Posterior vena cava (tissue), 2 donors: Measurements from ENCODE around the gene NPPB. TPM values are rescaled to one million over a fixed set of nuclear protein-coding genes. Genes with fewer than 3 reads are reported as not detected.
A peak's percentile ranks its signal among the peaks of the same experiment; 100 is the strongest.
"Not testable (repeated sequence)": the region's sequence is repeated elsewhere in the genome, so short reads cannot be mapped to it uniquely, and the experiment has no call there.

Experiments used
- DNase-seq: peaks from one replicate; pipeline ENCODE4 v3.0.0-alpha.2; 2020; ENCODE audit warnings: low spot score
- intact Hi-C, 2 donors: fragments of 100-400 bp; cut with DNase I; formaldehyde crosslinking; loops; one replicate each; pipeline versions ENCODE4 v1.14.1 to v1.14.2; 2022 to 2023
- long read RNA-seq, 2 donors: library from polyadenylated mRNA; unstranded; transcript quantifications; one replicate each; pipeline ENCODE4 v2.0.0, GENCODE V29; 2020 to 2021
- total RNA-seq, 2 donors: library from RNA; stranded (reverse); fragmentation: NEBNext Ultra II Directional; extraction: Animal tissue kit (Norgen Biotek cat#: 25700); gene quantifications; one replicate each; pipeline ENCODE4 v1.2.1, GENCODE V29; 2021
- donor health status: DM: yes; HTN: yes; CAD: no.
- donor health status: DM: yes; HTN: yes; CAD: no.

The NPPB gene
- not detected for total RNA-seq
- long read RNA-seq, donor 1, partial matches to known transcripts, result 0 of 1 reads
- long read RNA-seq, donor 1, other reads (novel, unspliced or antisense), result 0 of 1 reads
- long read RNA-seq, donor 2, result 0 reads

- no peak for DNase-seq
Observed at GRCh38 chr1:11858613-11858967, at the start of gene NPPB. Gene NPPB (minus strand): TSS chr1:11858945. CDS start chr1:11858833, 112 bp downstream.

GRCh38 chr1:11908095-11908675 is 49.4 kb upstream of the NPPB start:
- no peak for DNase-seq
- intact Hi-C loops, result no loop called here

More at GRCh38 chr1:11858613-11858967, at the start of gene NPPB:
- intact Hi-C loops, result no loop called here

GRCh38 chr1:11907275-11908094 is 48.7 kb upstream of the NPPB start:
- DNase-seq, result peak; percentile 97
- intact Hi-C loops, result no loop called here

GRCh38 chr1:11906870-11907269 is 48.1 kb upstream of the NPPB start:
- DNase-seq, result no peak
- intact Hi-C loops, result no loop called here

- DNase-seq, result no peak
- intact Hi-C loops, result no loop called here
Observed at GRCh38 chr1:11904978-11905377, 46.2 kb upstream of the NPPB start.

- DNase-seq, intact Hi-C loops: not testable (repeated sequence)
Observed at GRCh38 chr1:11904156-11904555, 45.4 kb upstream of the NPPB start.

- intact Hi-C loops, result no loop called here
- DNase-seq, result no peak
Observed at GRCh38 chr1:11903210-11903609, 44.5 kb upstream of the NPPB start.

- intact Hi-C loops, DNase-seq: not testable (repeated sequence)
Observed at GRCh38 chr1:11901446-11901845, 42.7 kb upstream of the NPPB start.

GRCh38 chr1:11898831-11899467 is 40.2 kb upstream of the NPPB start:
- intact Hi-C loops, result loop anchor here in 1 of 2 donors (10.0 kb wide), 1 partner anchor 54 kb away; the partner anchor contains the start of gene NPPA
- no peak for DNase-seq

- intact Hi-C loops, result loop anchor here in 1 of 2 donors (10.0 kb wide), 1 partner anchor 53 kb away; the partner anchor contains the start of gene NPPA
- no peak for DNase-seq
Observed at GRCh38 chr1:11898086-11898785, 39.5 kb upstream of the NPPB start.

GRCh38 chr1:11894501-11894900 is 35.8 kb upstream of the NPPB start:
- DNase-seq, result not testable (repeated sequence)
- intact Hi-C loops, result loop anchor here (5.0 to 10.0 kb wide), 2 partner anchors 50 to 57 kb away; partner anchors contain the start of gene NPPA (in 1 of the 2)

- intact Hi-C loops, result loop anchor here (5.0 to 10.0 kb wide), 2 partner anchors 49 to 57 kb away; partner anchors contain the start of gene NPPA (in 1 of the 2)
- DNase-seq, result no peak
Observed at GRCh38 chr1:11893907-11894251, 35.1 kb upstream of the NPPB start.

- no peak for DNase-seq
- intact Hi-C loops, result loop anchor here (5.0 to 10.0 kb wide), 2 partner anchors 47 to 54 kb away; partner anchors contain the start of gene NPPA (in 1 of the 2)
Observed at GRCh38 chr1:11891433-11892186, 32.9 kb upstream of the NPPB start.

- intact Hi-C loops, result no loop called here
- DNase-seq, result no peak
Observed at GRCh38 chr1:11888877-11889208, 30.1 kb upstream of the NPPB start.

GRCh38 chr1:11888206-11888876 is 29.6 kb upstream of the NPPB start:
- intact Hi-C loops, result no loop called here
- DNase-seq, result no peak

- intact Hi-C loops, result no loop called here
Observed at GRCh38 chr1:11887666-11888007, 28.9 kb upstream of the NPPB start.

GRCh38 chr1:11886986-11887665 is 28.4 kb upstream of the NPPB start:
- intact Hi-C loops, result no loop called here
- DNase-seq, result peak; percentile 86

More at GRCh38 chr1:11887666-11888007, 28.9 kb upstream of the NPPB start:
- no peak for DNase-seq

- intact Hi-C loops, result no loop called here
- no peak for DNase-seq
Observed at GRCh38 chr1:11885916-11886315, 27.2 kb upstream of the NPPB start.
